ENCODE results near the gene BPHL. TPM values are rescaled to one million over a fixed set of nuclear protein-coding genes. Genes with fewer than 3 reads are reported as not detected.

BPHL gene
- polyA plus RNA-seq, 1 donor from 2014 or later, result 74.9 TPM

GRCh38 chr6:3133515-3133914 lies 15.0 kb downstream of the BPHL start:
- H3K27ac ChIP-seq (ENCODE audit: low read length), result no peak overlapping the region
- no peak overlapping the region for H3K4me2 ChIP-seq (ENCODE audit: low read length)
- H3K27me3 ChIP-seq (ENCODE audit: insufficient read depth, low read depth, low read length), result no peaks in the 10 kb centered on the region
- H3F3A ChIP-seq (ENCODE audit: insufficient read depth, low read length, poor library complexity, severe bottlenecking), result no peaks in the 10 kb centered on the region
- peaks cover 4% of the 10 kb centered on the region for H3K36me3 ChIP-seq (ENCODE audit: insufficient read depth, low read length)
- H3K9me2 ChIP-seq (ENCODE audit: insufficient read depth, low read length), result no peaks in the 10 kb centered on the region
- TF ChIP-seq SMC3 (conservative IDR thresholded peaks at IDR 0.05; ENCODE audit: poor library complexity), result no peak
- no peak for TF ChIP-seq RAD21 (conservative IDR thresholded peaks at IDR 0.05)
- TF ChIP-seq EZH2 (IDR thresholded peaks at IDR 0.05; ENCODE audit: borderline replicate concordance, insufficient read depth, low read length, poor library complexity, severe bottlenecking), result no peak
- TF ChIP-seq, protein P1, sequence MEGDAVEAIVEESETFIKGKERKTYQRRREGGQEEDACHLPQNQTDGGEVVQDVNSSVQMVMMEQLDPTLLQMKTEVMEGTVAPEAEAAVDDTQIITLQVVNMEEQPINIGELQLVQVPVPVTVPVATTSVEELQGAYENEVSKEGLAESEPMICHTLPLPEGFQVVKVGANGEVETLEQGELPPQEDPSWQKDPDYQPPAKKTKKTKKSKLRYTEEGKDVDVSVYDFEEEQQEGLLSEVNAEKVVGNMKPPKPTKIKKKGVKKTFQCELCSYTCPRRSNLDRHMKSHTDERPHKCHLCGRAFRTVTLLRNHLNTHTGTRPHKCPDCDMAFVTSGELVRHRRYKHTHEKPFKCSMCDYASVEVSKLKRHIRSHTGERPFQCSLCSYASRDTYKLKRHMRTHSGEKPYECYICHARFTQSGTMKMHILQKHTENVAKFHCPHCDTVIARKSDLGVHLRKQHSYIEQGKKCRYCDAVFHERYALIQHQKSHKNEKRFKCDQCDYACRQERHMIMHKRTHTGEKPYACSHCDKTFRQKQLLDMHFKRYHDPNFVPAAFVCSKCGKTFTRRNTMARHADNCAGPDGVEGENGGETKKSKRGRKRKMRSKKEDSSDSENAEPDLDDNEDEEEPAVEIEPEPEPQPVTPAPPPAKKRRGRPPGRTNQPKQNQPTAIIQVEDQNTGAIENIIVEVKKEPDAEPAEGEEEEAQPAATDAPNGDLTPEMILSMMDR (IDR thresholded peaks at IDR 0.05; ENCODE audit: poor library complexity, severe bottlenecking), result no peak
- TF ChIP-seq EP300 (conservative IDR thresholded peaks at IDR 0.05; ENCODE audit: poor library complexity, severe bottlenecking), result no peak
- TF ChIP-seq TAF1 (IDR thresholded peaks at IDR 0.05; ENCODE audit: low read depth), result no peak
- no peak for TF ChIP-seq POLR2AphosphoS5 (IDR thresholded peaks at IDR 0.05)
- no peak for TF ChIP-seq MXI1 (conservative IDR thresholded peaks at IDR 0.05; ENCODE audit: poor library complexity, severe bottlenecking)
- TF ChIP-seq REST (IDR thresholded peaks at IDR 0.05; ENCODE audit: borderline replicate concordance), result no peak
- no peak overlapping the region for H3K4me3 ChIP-seq (ENCODE audit: low read length)
- H3K79me2 ChIP-seq (replicated peaks; ENCODE audit: insufficient read depth, low read length), result no peaks in the 10 kb centered on the region
- no peak overlapping the region for H2AFZ ChIP-seq (ENCODE audit: low read depth, low read length)
- no peak overlapping the region for H3K9ac ChIP-seq (ENCODE audit: low read length)
- no peaks in the 10 kb centered on the region for H4K20me1 ChIP-seq (ENCODE audit: insufficient read depth)
- no peaks in the 10 kb centered on the region for H3K9me3 ChIP-seq (ENCODE audit: low read length)

DNA sequence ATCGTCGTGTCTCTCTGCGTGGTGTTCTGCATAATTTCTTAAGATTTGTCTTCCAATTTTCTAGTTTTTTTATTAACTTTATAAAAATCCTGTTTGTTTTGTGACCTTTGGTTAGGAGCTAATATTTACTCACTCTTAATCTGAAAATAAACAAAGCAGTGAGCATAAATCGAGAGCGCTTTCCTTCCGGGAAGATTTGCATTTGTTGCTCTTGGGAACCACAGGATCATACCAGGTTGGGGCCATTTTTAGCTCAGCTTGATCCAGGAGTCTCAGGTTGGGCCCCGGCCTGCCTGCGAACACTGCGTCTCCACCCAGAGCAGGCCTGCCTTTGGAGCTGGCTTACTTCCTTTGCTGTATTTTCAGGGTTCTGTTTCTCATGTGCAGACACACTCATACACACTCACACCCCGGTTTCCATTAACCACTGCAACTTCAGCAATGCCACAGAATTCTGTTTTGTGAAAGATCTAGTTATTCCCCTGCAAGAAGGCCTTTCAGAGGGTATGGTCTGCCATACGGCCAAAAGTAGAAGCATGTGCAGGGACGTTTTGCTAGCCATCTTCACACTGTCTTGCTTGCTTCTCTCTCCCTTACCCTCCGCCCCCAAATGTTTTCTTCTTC lies 17.3 kb downstream of the BPHL start:
- TF ChIP-seq POLR2AphosphoS5 (IDR thresholded peaks at IDR 0.05) (no peak), TAF1 (IDR thresholded peaks at IDR 0.05; ENCODE audit: low read depth) (no peak), REST (IDR thresholded peaks at IDR 0.05; ENCODE audit: borderline replicate concordance) (no peak), RAD21 (conservative IDR thresholded peaks at IDR 0.05) (no peak), EZH2 (IDR thresholded peaks at IDR 0.05; ENCODE audit: borderline replicate concordance, insufficient read depth, low read length, poor library complexity, severe bottlenecking) (no peak), MXI1 (conservative IDR thresholded peaks at IDR 0.05; ENCODE audit: poor library complexity, severe bottlenecking) (no peak), SMC3 (conservative IDR thresholded peaks at IDR 0.05; ENCODE audit: poor library complexity) (no peak), EP300 (conservative IDR thresholded peaks at IDR 0.05; ENCODE audit: poor library complexity, severe bottlenecking) (no peak)
- TF ChIP-seq, protein P1 (IDR thresholded peaks at IDR 0.05; ENCODE audit: poor library complexity, severe bottlenecking), result no peak
- no peak overlapping the region for H2AFZ ChIP-seq (ENCODE audit: low read depth, low read length)
- H3K4me3 ChIP-seq (ENCODE audit: low read length), result no peak overlapping the region
- H3K27ac ChIP-seq (ENCODE audit: low read length), result no peak overlapping the region
- H3K9me3 ChIP-seq (ENCODE audit: low read length), result no peaks in the 10 kb centered on the region
- no peaks in the 10 kb centered on the region for H3K36me3 ChIP-seq (ENCODE audit: insufficient read depth, low read length)
- no peaks in the 10 kb centered on the region for H3K27me3 ChIP-seq (ENCODE audit: insufficient read depth, low read depth, low read length)
- H4K20me1 ChIP-seq (ENCODE audit: insufficient read depth), result no peaks in the 10 kb centered on the region
- H3K9ac ChIP-seq (ENCODE audit: low read length), result no peak overlapping the region
- no peak overlapping the region for H3K4me2 ChIP-seq (ENCODE audit: low read length)
- no peaks in the 10 kb centered on the region for H3K9me2 ChIP-seq (ENCODE audit: insufficient read depth, low read length)
- H3F3A ChIP-seq (ENCODE audit: insufficient read depth, low read length, poor library complexity, severe bottlenecking), result no peaks in the 10 kb centered on the region
- no peaks in the 10 kb centered on the region for H3K79me2 ChIP-seq (replicated peaks; ENCODE audit: insufficient read depth, low read length)
